Posterior vena cava (tissue), 2 donors: ENCODE results near the gene PXN. TPM values are rescaled to one million over a fixed set of nuclear protein-coding genes. Genes with fewer than 3 reads are reported as not detected.
"Not testable (repeated sequence)": the region's sequence is repeated elsewhere in the genome, so short reads cannot be mapped to it uniquely, and the experiment has no call there.

Experiments used
- DNase-seq: peaks from one replicate; pipeline ENCODE4 v3.0.0-alpha.2; 2020; ENCODE audit warnings: low spot score
- intact Hi-C, 2 donors: fragments of 100-400 bp; cut with DNase I; formaldehyde crosslinking; loops; one replicate each; pipeline versions ENCODE4 v1.14.1 to v1.14.2; 2022 to 2023
- total RNA-seq, 2 donors: library from RNA; stranded (reverse); fragmentation: NEBNext Ultra II Directional; extraction: Animal tissue kit (Norgen Biotek cat#: 25700); gene quantifications; one replicate each; pipeline ENCODE4 v1.2.1, GENCODE V29; 2021
- donor health status: DM: yes; HTN: yes; CAD: no.
- donor health status: DM: yes; HTN: yes; CAD: no.

PXN gene
- total RNA-seq, 2 donors from 2014 or later: 110 to 113 TPM

DNA sequence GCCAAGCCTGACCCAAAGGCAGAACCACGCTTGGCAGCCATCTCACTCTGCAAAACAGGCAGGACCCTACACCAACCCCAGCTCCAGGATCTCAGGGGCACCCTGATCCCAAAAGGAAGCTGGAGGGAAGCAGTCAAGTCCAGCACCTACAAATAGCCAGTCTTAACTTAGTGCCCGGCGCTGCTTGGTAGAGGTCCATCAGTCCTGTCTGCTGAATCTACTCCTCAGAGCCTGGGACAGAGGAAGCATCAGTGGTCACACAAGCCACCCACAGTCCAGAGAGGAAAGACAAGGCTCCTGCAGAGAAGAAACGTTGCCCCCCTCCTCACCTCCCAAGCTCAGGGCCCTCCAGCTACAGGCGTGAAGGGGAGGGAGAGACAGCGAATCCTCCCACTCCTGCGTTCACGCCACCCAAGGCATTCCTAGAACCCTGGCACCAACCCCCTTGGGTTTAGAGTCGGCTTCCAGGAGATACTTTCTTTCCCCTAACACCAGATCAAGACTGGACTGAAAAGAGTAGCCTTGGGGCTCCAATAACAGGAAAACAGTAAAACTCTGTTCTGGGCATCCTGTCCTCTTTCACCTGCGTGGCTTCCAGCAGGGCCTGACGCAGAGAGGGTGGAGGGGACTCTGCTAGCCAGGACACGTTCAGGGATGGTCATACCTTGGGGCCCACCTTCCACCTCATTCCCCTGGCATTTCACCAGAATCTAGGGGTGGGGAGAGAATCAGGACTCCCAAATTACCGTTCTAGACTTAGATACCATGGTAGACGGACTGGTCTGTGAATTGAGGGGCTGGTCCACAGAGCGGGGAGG lies 1.2 kb downstream of the PXN start:
- no peak for DNase-seq
- intact Hi-C loops: loop anchor here in 1 of 2 donors (2.0 kb wide), 1 partner anchor 35 kb away; no protein-coding TSS in a partner anchor

DNA sequence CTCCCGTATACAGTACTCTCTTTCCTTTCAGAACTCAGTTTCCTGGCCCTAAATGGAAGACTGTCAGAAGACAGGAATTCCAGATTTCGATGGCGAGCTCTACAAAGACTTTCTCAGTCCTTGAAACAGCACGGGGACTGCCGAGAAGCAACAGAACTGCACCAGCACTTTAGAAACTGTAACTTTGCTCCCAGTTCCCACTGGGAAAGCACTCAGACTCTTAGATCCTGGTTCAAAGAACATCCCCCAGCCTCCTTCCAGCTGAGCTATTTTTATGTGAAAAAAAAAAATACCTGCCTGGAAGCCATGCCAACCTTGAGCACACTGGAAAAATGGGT lies 1.8 kb downstream of the PXN start:
- DNase-seq: no peak
- intact Hi-C loops: loop anchor here in 1 of 2 donors (2.0 kb wide), 1 partner anchor 35 kb away; no protein-coding TSS in a partner anchor

DNA sequence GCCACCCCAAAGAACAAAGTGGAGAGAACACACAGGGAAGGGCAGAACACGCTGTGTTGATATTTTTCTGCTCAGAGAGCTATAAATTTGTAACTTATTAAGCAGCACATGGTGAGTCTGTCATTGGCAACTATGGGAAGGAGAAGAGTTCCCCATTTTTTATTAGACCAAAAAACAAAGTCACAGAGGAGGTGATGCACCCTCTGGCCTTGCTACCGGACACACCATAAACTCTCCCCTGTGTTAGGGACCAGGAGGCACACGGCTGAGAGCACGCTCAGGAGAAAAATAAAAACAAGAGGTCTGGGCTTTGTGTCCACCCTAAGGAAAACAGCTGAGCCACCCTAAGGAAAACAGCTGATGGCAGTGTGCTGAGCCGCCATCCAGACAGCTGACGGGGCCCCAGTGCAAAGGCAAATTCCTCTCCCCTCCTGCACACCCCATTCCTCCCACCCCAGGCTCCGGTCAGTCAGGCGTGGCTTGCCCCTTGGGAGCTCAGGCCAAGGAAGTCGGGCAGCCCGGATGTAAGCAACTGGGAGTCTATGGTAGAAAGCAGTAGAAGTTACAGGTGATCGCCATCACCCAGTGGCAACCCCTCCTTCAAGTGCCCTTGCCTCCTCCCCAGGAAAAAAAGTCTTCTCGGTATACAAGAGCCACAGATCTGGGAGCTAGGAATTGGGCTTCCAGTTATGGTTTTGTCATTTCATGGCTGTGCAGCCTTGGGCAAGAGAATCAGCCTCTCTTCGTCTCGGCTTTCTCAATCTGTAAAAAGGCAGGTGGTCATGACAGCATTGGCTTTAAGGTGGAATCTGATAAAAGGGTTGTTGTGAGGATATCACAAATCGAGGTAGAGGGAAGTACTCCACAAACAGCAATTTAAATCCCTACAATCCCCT lies 2.4 kb downstream of the PXN start:
- peak; percentile 83 for DNase-seq
- intact Hi-C loops: no loop called here

DNA sequence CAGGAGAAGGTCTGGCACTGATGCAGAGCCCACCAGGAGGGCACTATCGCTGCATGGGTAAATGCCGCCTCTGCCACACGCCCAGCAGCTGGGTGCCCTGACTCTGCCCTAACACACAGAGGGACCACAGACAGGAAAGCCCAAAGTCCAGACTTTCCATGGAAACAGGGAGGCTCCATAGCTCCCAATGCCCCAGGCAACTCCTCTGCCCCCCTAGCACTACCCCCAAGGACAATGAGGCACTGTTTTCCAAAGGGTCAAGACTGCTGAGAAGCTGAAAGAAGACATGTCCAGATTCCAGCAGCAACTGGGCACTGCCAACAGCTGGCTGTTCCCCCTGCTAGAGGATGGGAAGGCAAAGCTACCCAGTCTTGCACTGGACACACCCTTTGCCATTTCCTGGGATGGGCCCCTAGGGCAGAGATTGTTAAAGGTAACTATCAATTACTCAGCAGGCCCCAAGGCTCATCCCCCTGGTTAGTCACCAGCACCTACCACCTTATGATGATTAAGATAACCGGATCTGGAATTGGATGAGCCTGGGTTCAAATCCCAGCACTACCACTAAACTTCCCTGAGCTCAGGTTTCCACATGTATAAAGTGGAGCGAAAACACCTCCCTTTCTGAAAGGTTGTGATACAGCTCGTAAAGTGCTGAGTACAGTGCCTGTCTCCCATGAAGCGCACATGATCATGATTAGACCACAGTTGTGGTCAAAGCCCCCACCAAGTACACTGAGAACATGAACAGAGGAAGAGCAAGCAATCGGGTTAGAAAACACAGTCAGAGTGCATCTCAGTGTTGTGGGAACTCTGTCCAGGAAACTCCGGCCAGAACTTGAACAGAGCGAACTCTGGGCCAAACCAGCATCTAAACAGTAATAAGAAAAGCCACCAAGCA lies 3.3 kb downstream of the PXN start:
- no peak for DNase-seq

DNA sequence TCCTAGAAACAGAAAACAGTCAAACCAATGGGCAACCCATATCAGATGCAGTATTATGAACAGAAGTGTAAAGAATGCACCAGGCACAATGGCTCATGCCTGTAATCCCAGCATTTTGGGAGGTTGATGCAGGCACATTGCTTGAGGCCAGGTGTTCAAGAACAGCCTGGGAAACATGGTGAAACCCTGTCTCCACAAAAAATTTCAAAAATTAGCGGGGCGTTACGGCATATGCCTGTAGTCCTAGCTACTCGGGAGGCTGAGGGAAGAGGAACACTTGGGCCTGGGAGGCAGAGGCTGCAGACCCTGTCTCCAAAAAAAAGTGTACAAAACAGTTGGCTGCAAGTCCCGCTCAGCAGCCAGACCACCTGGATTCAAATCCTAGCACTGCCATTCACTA lies 4.9 kb downstream of the PXN start:
- intact Hi-C loops: no loop called here
- DNase-seq: no peak

More for the DNA sequence above, 3.3 kb downstream of the PXN start:
- intact Hi-C loops: no loop called here

DNA sequence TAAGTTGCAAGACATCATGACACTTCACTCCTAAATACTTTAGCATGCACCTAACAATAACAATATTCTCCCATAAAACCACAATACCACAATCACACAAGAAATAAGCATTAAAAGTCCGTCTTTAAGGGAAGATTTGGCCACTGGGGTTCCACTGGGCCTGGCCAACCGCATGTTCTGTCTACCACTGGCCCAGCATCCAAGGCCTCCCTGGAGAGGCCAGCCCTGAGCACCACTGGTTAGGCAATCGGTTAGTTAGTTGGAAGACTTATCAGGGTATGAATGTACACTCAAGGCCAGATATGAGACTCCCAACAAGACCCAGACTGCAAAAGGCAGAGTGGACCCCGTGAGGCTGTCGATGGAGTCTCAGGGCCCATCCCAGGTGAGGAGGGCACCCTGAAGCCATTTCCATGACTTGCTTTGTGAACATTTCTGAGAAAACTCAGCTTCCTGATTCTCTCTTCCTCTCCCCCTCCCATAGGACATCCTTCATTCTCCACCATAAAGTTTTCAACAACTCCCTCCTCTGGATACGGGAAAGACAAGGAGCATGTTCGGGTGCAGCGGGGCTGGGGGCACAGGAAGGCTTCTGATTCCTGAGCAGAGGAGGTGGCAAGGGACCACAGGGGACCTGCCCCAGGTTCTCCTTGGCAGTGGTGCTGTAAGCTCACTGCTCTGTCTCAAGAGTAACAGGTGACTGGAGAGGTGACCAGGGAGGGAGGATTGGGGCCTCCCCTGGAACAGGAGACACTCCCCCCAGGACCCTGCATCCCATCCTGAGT lies 5.9 kb downstream of the PXN start:
- intact Hi-C loops: no loop called here
- no peak for DNase-seq

DNA sequence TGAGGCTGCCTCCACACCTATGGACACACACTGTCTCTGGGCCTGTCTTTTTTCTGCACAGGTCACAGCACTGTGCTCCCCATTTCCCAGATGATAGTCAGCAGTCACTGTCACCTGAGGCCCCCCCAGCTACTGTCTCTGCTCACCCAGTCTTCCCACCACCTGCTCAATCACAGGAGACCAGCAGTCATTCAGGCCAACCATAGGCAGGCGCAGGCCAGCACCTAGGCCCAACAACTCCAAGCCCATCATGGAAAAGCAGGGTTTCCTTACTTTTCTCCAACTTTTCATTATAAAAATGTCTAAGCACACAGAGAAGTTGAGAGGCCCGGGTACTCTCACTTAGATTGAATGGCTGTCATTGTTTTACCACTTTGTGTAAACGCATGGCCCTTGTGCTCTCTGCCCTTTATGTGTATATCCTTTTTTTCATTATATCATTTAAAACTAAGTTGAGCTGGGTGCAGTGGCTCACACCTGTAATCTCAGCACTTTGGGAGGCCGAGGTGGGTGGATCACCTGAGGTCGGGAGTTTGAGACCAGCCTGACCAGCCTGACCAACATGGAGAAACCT lies 7.1 kb downstream of the PXN start:
- intact Hi-C loops: no loop called here
- DNase-seq: no peak

DNA sequence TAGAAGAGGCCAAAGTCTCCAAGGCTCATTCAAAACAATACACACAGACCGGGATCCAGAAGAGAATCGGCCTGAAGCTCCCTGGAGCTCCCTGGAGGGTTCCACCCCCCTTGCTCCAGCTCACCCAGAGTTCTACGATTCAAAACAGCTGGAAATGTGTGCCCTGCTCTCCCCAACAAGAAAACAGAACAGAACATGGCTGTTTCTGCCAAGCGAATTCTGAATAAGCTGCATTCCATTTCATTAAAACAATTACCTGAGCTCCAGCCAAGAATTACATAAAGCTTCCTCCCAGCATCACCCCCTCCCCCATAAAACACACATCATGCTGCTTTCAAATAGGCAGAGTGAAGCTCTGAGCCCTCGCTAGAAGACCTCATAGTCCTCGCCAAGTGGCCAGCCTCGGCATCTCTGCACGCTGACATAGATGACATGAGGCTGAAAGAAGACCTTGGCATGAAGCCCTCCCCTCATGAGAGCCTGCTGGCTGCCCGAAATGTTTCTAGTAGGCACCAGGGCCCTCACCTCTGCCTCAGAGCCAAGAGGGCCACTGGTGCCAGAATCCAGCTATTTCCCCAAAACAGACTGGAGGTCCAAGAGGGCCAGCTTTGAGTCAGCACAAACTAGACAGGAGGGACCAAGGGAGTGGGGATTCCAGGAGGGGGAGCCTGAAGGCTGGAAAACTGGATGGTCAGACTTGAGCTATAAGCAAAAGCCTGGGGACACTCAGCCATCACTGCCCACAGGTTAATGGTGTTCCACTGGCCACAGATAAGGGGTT lies 8.3 kb downstream of the PXN start:
- DNase-seq: no peak
- intact Hi-C loops: no loop called here

DNA sequence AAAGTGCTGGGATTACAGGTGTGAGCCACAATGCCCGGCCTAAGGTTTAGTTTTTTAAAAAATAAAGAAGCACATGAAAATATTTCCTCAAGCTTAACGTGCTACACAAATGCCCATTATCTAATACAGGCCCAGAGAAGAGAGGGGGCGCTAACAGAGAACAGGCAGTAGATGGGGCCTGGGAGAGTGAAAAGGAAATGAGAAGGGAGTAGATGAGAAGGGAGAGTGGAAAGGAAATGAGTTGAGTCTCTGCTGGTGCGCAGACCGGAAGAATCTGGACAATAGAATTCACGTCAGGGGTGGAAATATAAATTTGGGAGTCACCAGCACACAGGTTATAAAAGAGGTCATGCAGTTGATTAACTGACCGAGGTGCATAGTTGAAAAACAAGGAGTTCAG lies 10.7 kb downstream of the PXN start:
- DNase-seq: no peak
- intact Hi-C loops: no loop called here

DNA sequence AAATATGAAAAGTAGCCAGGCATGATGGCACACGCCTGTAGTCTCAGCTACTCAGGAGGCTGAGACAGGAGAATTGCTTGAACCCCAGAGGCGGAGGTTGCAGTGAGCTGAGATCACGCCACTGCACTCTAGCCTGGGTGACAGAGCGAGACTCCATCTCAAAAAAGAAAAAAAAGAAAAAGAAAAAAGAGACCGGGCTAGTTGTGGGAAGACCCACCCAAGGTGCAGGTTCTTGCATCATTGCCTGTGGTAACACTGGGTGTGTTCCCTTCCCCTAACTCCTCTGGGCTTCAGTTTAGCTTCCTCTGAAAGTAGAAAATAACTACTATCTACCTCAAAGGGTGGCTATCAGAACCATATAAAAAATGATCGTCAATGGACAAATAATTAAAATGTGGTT lies 12.2 kb downstream of the PXN start:
- DNase-seq, intact Hi-C loops: not testable (repeated sequence)

DNA sequence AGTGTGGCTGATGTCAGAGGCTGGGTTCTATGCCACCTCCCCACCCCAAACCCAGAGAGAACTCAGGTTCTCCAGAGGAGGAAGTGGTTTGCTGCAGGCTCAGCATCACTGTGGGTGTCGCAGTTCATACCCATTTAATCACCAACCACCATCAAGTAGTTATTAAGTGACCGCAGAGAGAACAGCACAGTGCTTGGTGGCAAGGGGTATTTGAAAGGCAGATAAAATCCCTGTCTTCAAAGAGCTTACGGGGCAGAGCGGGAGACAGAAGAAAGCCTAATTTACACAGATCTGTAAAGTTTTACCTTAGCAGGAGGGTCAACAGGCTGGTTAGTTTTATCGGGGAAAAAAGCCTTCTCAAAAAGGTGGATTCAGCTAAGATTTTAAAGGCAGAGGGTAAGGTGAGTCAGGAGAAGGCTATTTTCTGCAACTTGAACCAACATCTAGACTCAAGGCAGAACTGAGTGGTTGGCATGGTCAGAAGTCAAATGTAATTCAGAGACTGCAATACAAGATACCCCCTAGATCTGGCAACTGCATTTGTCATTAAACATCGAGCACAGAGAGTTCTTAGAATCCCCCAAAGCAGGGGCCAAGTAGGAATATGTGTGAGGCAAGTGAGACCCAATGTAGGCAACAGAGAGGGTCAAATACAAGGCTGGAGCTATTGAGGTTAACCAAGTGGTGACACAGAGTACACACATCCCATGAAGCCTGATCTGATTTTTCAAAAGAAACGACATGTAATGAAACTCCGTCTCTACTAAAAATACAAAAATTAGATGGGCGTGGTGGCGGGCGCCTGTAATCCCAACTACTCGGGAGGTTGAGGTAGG lies 13.2 kb downstream of the PXN start:
- no peak for DNase-seq
- intact Hi-C loops: no loop called here

DNA sequence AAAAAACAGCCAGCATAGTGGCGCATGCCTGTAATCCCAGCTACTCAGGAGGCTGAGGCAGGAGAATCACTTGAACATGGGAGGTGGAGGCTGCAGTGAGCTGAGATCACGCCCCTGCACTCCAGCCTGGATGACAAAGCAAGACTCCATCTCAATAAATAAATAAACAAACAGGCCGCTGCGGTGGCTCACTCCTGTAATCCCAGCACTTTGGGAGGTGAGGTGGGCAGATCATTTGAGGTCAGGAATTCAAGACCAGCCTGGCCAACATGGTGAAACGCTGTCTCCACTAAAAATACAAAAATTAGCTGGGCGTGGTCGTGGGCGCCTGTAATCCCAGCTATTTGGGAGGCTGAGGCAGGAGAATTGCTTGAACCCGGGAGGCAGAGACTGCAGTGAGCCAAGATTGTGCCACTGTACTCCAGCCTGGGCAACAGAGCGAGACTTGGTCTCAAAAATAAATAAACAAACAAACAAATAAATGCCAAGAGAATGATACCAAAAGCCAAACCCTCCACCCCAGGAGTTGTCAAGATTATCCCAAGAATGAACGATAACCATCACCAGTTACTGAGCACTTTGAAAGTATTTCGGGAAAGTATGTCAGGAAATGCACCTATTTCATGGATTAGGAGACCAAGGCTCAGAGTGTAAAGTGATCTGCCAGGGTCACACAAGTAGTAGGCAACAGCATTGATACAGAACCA lies 14.0 kb downstream of the PXN start:
- DNase-seq, intact Hi-C loops: not testable (repeated sequence)

DNA sequence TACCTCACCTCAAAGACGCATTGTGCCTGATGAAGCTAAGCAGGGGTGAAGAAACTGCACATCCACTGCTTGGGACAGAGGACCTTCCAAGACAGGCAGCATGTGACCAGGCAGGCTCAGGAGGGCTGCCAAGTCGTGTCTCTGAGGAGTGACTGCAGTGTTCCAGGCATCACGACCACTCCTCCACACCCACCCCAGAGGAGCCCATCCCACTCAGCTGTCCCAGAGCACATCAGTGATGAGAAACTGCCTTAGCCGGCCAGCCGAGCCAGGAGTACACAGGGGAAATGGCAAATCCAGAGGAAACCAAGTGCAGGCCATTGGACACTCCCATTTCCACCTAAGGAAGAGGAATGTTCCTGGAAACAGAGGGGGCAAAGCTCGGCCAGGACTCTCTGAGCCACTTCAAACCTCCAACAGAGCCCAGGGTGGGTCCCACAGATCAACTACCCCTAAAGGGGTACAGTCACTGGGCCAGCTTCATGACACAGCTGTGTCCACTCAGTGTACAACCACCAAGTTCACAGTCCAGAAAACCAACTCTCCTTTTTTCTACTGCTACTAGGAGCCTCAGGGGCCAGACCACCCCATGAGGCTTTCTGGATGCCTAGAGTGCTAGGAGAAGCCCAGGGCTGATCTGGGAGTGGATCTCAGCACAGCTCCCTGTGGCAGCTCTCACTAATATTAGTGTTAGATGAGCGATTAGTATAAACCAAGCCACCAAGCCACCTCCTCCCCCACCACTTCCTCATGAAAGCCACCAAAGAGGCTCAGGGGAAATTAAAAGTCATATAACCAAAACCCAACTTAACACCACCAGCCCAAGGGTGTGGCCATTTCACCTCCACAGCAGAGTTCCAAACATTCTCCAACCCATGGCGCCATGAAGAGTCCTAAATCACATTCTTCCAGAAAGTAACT lies 15.4 kb downstream of the PXN start:
- peak; percentile 94 for DNase-seq
- intact Hi-C loops: no loop called here

DNA sequence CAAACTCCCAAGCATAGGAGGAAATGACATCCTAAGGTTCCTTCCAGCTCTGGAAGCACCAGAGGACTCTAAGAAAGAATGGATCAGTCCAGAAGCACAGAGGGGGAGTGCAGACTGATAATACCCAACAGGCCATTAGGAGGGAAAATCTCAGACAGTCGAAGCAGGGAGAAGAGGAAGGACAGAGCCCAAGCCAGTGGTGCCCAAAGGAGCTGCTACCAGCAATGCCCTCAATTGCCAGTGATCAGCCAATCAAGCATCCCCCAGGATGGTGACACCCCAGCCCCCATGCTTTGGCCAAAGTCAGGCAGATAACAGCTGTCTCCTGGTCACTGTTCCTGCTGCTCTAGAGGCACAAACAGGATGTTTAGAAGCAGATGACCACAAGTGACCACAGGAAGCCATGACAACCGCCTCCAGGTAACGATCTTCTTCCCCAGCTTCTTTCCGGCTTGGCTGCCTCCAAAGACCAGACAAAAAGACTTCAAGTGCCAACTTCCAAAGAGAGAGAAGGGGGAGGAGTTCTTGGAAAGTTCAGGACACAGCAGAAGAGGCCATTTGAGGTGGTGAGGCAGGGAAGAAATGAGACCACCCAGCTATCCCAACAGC lies 16.2 kb downstream of the PXN start:
- no peak for DNase-seq
- intact Hi-C loops: no loop called here

DNA sequence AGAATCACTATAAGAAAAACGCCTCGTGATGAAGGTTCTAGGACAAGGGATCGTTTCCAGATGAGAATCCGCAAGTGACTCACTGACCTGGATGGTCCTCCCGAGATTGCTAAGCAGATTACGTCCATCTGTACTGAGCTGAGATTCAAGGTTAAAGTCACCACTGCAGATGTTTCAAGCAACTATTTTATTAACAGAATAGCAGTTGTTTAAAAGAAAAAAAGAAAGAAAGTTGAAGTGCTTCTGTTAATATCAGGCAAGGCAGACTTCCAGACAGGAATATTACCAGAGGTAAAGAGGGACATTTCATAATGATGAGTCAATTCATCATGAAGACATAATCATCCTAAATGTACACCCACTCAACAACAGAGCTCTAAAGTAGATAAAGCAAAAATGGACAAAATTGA lies 17.9 kb downstream of the PXN start:
- no peak for DNase-seq
- intact Hi-C loops: no loop called here
